NCI-H524 treated with DMSO at 0.1 percent for 48 hours (cell line): Measurements from ENCODE around the gene ROR2.
"Not testable (repeated sequence)": the region's sequence is repeated elsewhere in the genome, so short reads cannot be mapped to it uniquely, and the experiment has no call there.

Experiments used
- DNase-seq: peaks from one replicate; lab custom pipeline; 2025; lab: John Stamatoyannopoulos, UW

ROR2 gene

GRCh38 chr9:91924090-91924489 is 25.9 kb downstream of the ROR2 start:
- DNase-seq: no peak

- no peak for DNase-seq
Measured at GRCh38 chr9:91923145-91923544, 26.9 kb downstream of the ROR2 start.

- DNase-seq: no peak
Measured at GRCh38 chr9:91921371-91921770, 28.7 kb downstream of the ROR2 start.

DNA sequence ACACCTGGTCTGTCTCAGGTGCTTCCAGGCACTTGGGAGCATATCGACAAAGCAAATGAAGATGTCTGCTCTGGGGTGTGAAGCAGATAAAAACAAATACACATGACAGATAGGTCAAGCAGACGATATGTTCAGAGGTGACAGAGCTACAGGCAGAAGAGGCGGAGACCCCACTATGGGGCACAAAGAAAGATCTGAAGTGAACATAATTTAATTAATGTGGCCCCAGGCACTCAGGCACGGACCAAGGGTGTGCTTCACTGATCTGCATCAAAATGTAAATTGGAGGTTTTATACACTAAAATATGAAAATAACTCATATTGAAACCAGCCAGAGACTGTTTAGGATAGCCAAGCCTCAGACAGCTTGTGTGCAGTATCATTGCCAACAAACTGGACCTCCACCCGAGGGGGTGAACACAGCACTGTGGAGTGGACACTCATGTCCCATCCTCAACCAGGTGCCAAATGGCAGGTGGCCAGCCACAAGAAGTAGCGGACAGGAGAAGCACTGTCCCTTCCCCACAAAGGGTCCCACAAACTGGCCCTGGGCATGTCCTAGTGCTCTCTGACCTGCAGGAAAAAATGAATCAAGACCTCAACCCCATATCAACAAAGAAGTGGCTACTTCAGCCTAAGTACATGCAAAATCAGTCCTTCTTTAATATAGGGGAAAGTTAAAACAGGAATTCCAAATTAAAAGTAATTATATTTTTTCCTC is 29.2 kb downstream of the ROR2 start:
- no peak for DNase-seq

GRCh38 chr9:91919621-91920020 is 30.4 kb downstream of the ROR2 start:
- no peak for DNase-seq

- no peak for DNase-seq
Measured at GRCh38 chr9:91917436-91917835, 32.6 kb downstream of the ROR2 start.

DNA sequence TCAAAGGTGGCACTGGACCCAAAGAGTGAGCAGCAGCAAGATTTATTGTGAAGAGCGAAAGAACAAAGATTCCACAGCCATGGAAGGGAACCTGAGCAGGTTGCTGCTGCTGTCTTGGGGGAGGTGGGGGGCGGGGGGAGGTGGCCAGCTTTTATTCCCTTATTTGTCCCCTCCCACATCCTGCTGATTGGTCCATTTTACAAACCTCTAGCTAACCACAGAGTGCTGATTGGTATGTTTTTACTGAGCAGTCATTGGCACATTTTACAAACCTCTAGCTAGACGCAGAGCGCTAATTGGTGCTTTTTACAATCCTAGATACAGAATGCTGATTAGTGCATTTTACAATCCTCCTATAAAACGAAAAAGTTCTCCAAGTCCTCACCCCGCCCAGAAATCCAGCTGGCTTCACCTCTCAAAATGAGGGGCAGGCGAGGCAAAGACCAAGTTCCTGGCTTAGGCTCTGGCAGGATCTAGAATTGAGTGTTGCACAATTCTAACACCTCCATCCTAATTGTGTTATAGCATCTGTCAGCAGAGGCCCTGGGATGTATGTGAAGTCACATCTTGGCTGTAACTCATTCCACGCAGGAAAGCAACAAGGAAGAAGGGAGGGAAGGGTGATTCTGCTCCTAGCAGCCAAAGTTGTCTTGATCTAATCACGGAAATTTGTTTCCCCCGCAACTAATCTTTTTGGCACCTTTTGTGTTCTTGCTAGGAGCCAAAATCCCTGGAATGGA is 34.3 kb downstream of the ROR2 start:
- DNase-seq: no peak

DNA sequence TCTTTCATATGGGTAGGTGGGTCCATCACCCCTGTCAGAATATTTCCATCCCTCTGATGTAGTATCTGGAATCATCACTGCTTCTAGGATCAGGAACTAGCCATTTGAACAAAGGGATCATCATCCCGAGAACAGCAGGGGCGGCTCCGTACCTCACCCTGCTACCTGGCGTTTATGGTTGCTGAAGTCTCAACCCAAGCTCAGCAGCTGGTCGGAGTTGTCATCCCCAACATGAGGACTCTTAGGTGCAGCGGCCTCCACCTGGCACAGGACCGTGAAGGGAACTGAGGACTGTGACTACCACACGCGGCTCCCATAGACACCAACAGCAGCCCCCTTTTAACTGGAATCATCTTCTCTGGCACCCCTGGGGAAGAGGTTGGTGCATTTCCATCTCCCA is 35.1 kb downstream of the ROR2 start:
- DNase-seq: no peak

GRCh38 chr9:91914404-91914803 is 35.6 kb downstream of the ROR2 start:
- DNase-seq: no peak

DNA sequence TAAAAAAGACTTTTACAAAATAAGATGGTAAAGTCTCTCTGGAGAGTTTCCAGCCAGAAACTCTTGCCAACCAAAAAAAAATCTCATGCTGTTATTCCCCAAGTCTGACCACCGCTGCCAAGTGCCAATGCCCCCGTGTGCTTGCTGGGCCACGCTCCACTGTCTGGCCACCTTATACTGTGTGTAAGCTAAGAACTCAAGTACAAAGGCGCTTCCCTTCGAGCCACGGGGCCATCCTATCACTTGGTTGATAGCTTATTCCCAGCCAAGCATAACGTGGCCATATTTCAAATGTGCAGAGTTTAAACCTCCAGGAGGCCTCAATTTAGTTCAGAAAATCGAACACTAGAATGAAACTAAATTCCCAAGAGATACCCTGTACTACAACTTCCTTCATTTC is 36.0 kb downstream of the ROR2 start:
- DNase-seq: no peak

GRCh38 chr9:91913096-91913495 is 36.9 kb downstream of the ROR2 start:
- DNase-seq: no peak

- DNase-seq: no peak
Measured at GRCh38 chr9:91911657-91912056, 38.4 kb downstream of the ROR2 start.

GRCh38 chr9:91909256-91909655 is 40.8 kb downstream of the ROR2 start:
- DNase-seq: not testable (repeated sequence)

DNA sequence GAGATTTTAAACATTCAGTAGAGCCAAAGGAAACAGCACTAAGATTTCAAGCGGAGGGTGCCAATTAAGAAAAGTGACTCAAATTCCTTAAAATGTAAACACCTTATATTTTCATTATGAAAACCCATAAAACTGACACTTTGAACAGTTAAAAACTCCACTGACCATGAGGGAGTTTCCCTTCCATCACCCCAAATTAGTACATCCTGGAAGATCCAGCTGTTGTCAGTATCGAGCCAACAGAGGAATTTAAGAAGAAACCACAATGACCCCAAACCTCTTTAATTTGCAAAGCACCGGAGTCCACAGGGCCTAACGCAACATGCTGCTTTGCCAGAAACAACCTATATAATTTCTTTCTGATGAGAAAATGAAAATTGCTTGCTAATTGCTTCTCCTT is 41.3 kb downstream of the ROR2 start:
- no peak for DNase-seq

DNA sequence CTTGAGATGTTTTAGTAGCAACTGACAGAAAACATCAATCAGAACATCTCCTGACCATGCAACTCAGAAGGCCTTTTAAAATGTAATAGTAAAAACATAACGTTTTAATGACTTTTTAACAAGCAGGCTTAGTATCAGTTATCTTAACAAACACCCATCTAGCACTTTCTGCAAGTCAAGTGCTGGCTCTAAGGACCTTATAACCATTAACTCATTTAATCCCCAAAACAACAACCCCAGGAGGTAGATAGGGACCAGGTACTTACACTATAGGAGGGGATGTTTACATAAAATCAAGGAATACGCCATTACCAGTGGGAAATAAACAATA is 41.8 kb downstream of the ROR2 start:
- DNase-seq: no peak

- no peak for DNase-seq
Measured at GRCh38 chr9:91907484-91908292, 42.3 kb downstream of the ROR2 start.

- DNase-seq: no peak
Measured at GRCh38 chr9:91905991-91906469, 44.0 kb downstream of the ROR2 start.

- DNase-seq: no peak
Measured at GRCh38 chr9:91905237-91905650, 44.8 kb downstream of the ROR2 start.

- no peak for DNase-seq
Measured at GRCh38 chr9:91904588-91905236, 45.3 kb downstream of the ROR2 start.

DNA sequence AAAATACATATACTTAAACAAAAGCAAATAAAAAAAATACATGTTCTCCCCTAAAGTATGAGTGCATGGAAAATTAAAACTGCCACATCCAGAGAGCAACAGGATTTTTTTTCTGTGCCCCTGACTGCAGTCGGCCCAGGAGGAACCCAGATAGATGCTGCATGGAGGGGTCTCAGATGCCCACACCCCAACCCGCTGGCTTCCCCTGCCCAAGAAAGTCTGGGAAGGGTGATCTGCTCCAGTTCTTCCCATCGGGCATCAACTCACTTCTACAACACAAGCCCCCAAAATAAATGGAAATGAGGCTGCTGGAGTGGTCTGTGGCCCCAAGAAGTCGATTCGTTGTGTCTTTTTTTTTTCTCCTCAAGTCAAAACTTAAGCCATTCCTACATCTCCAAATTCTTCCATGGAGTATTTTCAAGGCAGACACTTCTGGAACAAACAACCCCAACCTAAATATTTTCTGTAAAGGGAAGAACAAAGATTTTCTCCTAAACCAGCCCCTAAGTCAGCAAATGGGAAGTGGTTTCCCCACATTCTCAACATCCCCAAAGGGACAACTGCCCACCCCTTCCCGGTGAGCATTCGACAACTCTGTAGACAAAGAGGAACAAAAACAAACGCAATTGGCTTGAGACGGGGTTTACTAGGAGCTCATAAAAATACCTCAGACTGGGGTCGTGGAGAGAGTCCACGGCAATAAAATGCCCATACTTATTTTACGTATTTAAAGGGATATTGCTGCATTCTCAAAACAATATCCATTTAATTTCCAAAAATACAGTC is 46.7 kb downstream of the ROR2 start:
- no peak for DNase-seq

GRCh38 chr9:91902475-91903125 is 47.4 kb downstream of the ROR2 start:
- DNase-seq: no peak
